Ishikawa (cell line): ENCODE results near the gene INKA2.

Source experiments
- CREB1 ChIP-seq: IDR thresholded peaks from 2 replicates; pipeline ENCODE4 v1.6.1; 2012; ENCODE audit warnings: low read depth
- EP300 ChIP-seq: IDR thresholded peaks from 2 replicates; pipeline ENCODE4 v1.6.1; 2012; ENCODE audit warnings: borderline replicate concordance
- FOXM1 ChIP-seq: IDR thresholded peaks from 2 replicates; pipeline ENCODE4 v1.6.1; 2012; ENCODE audit warnings: low read depth, borderline replicate concordance
- MAX ChIP-seq: IDR thresholded peaks from 2 replicates; pipeline ENCODE4 v1.6.1; 2012
- NFIC ChIP-seq: IDR thresholded peaks from 2 replicates; pipeline ENCODE4 v1.6.1; 2012
- RAD21 ChIP-seq: IDR thresholded peaks from 2 replicates; pipeline ENCODE4 v1.6.1; 2012; ENCODE audit warnings: low read depth
- REST ChIP-seq: IDR thresholded peaks from 2 replicates; pipeline ENCODE4 v1.6.1; 2012; ENCODE audit warnings: low read depth, mild to moderate bottlenecking
- TAF1 ChIP-seq: IDR thresholded peaks from 2 replicates; pipeline ENCODE4 v1.6.1; 2012; ENCODE audit warnings: low read depth, mild to moderate bottlenecking
- TCF12 ChIP-seq: IDR thresholded peaks from 2 replicates; pipeline ENCODE4 v1.6.1; 2012; ENCODE audit warnings: low read depth
- USF1 ChIP-seq: IDR thresholded peaks from 2 replicates; pipeline ENCODE4 v1.6.1; 2012
- YY1 ChIP-seq: IDR thresholded peaks from 2 replicates; pipeline ENCODE4 v1.6.1; 2012; ENCODE audit warnings: low read depth
- ZBTB7A ChIP-seq: IDR thresholded peaks from 2 replicates; pipeline ENCODE4 v1.6.1; 2012; ENCODE audit warnings: low read depth

GRCh38 chr1:111739194-111739924 lies at the start of gene INKA2:
- no peak for TF ChIP-seq EP300
- TF ChIP-seq MAX, result peak; percentile 89
- TF ChIP-seq NFIC, result no peak
- no peak for TF ChIP-seq TAF1
- TF ChIP-seq YY1, result no peak
- peak; percentile 83 for TF ChIP-seq USF1
- TF ChIP-seq CREB1, result no peak
- TF ChIP-seq TCF12, result 0 out of 2 replicates have a peak, but pooled peaks have one; percentile 12
- TF ChIP-seq ZBTB7A, result 0 out of 2 replicates have a peak, but pooled peaks have one; percentile 5
- no peak for TF ChIP-seq FOXM1
- no peak for TF ChIP-seq REST
- TF ChIP-seq RAD21, result no peak
